SK-N-SH treated with all-trans-retinoic acid at 6 μM for 48 hours (cell line): ENCODE data around the gene PTPRC.

Source experiments
- ATAC-seq: fragments of 200-7000 bp; cut with Tn5 transposase; 3 replicates; pipeline ENCODE4 v1.9.1; 2020; ENCODE audit warnings: mild to moderate bottlenecking, moderate library complexity
- ARNTL ChIP-seq: fragments of 450-650 bp; formaldehyde crosslinking; IDR thresholded peaks from 2 replicates; pipeline ENCODE4 v1.5.0; 2020; ENCODE audit warnings: low read depth, mild to moderate bottlenecking, moderate library complexity, borderline replicate concordance
- BACH2 ChIP-seq: fragments of 250-450 bp; sonication (Bioruptor Pico); IDR thresholded peaks from 2 replicates; pipeline ENCODE4 v1.9.0; 2021; ENCODE audit warnings: mild to moderate bottlenecking, borderline replicate concordance
- CSDC2 ChIP-seq: fragments of 250-450 bp; sonication (Bioruptor Pico); IDR thresholded peaks from 2 replicates; pipeline ENCODE4 v1.5.0; 2020; ENCODE audit warnings: mild to moderate bottlenecking, moderate library complexity
- ESRRG ChIP-seq: fragments of 250-450 bp; sonication (Bioruptor Pico); IDR thresholded peaks from 2 replicates; pipeline ENCODE4 v1.6.1; 2021; ENCODE audit warnings: mild to moderate bottlenecking
- OSR1 ChIP-seq: fragments of 250-450 bp; sonication (Bioruptor Pico); IDR thresholded peaks from 2 replicates; pipeline ENCODE4 v1.8.0; 2022; ENCODE audit warnings: moderate library complexity, mild to moderate bottlenecking, inconsistent platforms
- PPARA ChIP-seq: fragments of 250-450 bp; sonication (Bioruptor Pico); IDR thresholded peaks from 2 replicates; pipeline ENCODE4 v1.5.0; 2020; ENCODE audit warnings: mild to moderate bottlenecking, borderline replicate concordance
- SNAI2 ChIP-seq: fragments of 250-450 bp; sonication (Bioruptor Pico); IDR thresholded peaks from 2 replicates; pipeline ENCODE4 v1.5.0; 2020; ENCODE audit warnings: mild to moderate bottlenecking, moderate library complexity
- TOX ChIP-seq: fragments of 250-450 bp; sonication (Bioruptor Pico); IDR thresholded peaks from 2 replicates; pipeline ENCODE4 v1.8.0; 2021; ENCODE audit warnings: mild to moderate bottlenecking, moderate library complexity, borderline replicate concordance
- ZC3H10 ChIP-seq: fragments of 250-450 bp; sonication (Bioruptor Pico); IDR thresholded peaks from 2 replicates; pipeline ENCODE4 v1.5.1; 2021; ENCODE audit warnings: mild to moderate bottlenecking, moderate library complexity
- ZFP3 ChIP-seq: fragments of 250-450 bp; sonication (Bioruptor Pico); IDR thresholded peaks from 2 replicates; pipeline ENCODE4 v1.5.0; 2020; ENCODE audit warnings: mild to moderate bottlenecking, moderate library complexity
- ZFP30 ChIP-seq: fragments of 450-650 bp; formaldehyde crosslinking; IDR thresholded peaks from 2 replicates; pipeline ENCODE4 v1.5.0; 2022; ENCODE audit warnings: mild to moderate bottlenecking, moderate library complexity
- ZNF70 ChIP-seq: fragments of 450-650 bp; formaldehyde crosslinking; IDR thresholded peaks from 2 replicates; pipeline ENCODE4 v1.5.0; 2020; ENCODE audit warnings: mild to moderate bottlenecking, moderate library complexity
- ZNF8 ChIP-seq: fragments of 450-650 bp; formaldehyde crosslinking; IDR thresholded peaks from 2 replicates; pipeline ENCODE4 v1.5.0; 2020; ENCODE audit warnings: mild to moderate bottlenecking, moderate library complexity
- TF ChIP-seq, protein P1 (sequence below): fragments of 250-450 bp; sonication (Bioruptor Pico); IDR thresholded peaks from 2 replicates; pipeline ENCODE4 v1.5.1; 2020; ENCODE audit warnings: low read depth, mild to moderate bottlenecking, moderate library complexity
- TF ChIP-seq, protein P2 (sequence below): fragments of 250-450 bp; sonication (Bioruptor Pico); IDR thresholded peaks from 2 replicates; pipeline ENCODE4 v1.8.0; 2021; ENCODE audit warnings: low read depth, mild to moderate bottlenecking, moderate library complexity, borderline replicate concordance
- TF ChIP-seq, protein P3 (sequence below): fragments of 250-450 bp; sonication (Bioruptor Pico); IDR thresholded peaks from 2 replicates; pipeline ENCODE4 v1.8.0; 2020; ENCODE audit warnings: mild to moderate bottlenecking, moderate library complexity, borderline replicate concordance
- TF ChIP-seq, protein P4 (sequence below): fragments of 250-450 bp; sonication (Bioruptor Pico); IDR thresholded peaks from 2 replicates; pipeline ENCODE4 v1.5.1; 2021; ENCODE audit warnings: mild to moderate bottlenecking, moderate library complexity
- TF ChIP-seq, protein P5 (sequence below): fragments of 250-450 bp; sonication (Bioruptor Pico); IDR thresholded peaks from 2 replicates; pipeline ENCODE4 v1.5.0; 2020; ENCODE audit warnings: mild to moderate bottlenecking, moderate library complexity

PTPRC gene

DNA sequence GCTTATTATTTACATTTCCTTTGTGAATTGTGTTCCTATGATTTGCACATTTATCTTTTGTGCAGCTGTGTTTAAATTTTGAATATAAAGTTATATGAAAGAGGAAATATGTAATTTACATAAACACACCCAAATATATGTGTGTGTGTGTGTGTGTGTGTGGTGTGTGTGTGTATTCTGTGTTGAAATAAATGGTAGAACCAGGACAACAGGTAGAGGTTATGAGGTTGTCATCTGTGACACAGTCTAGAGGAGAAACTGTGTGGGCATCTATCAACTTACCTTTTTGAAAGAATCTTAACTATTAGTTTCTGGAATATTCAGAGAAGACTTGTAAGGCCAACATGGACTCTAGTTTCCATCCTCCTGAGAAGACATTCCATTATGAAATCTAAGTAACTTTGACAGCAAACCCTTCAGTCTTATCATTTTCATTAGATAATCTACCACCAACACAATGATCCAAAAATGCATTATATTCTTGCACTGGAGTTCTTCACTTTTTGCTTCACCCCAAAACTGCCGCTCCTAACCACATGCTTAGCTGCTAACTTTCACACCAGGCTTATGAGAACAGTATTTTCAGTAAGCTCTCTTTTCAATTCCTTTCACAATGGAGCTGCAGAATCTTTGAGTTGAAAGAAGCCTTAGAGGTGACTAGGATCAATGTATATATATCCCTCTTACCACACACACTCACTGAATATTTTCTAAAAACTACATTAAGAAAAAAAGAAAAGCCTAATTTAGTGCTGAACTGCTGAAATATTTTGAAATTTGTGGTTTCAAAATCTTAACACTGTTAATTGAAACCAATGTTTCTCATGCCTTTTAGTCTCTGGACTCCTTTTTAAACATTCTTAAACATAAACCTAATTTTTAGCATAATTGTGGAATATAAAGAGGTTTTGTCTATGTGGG, 21.8 kb downstream of the PTPRC start:
- no peak for ATAC-seq
- TF ChIP-seq, protein P1, sequence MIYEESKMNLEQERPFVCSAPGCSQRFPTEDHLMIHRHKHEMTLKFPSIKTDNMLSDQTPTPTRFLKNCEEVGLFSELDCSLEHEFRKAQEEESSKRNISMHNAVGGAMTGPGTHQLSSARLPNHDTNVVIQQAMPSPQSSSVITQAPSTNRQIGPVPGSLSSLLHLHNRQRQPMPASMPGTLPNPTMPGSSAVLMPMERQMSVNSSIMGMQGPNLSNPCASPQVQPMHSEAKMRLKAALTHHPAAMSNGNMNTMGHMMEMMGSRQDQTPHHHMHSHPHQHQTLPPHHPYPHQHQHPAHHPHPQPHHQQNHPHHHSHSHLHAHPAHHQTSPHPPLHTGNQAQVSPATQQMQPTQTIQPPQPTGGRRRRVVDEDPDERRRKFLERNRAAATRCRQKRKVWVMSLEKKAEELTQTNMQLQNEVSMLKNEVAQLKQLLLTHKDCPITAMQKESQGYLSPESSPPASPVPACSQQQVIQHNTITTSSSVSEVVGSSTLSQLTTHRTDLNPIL (CRISPR knock-in tag) = no peak
- TF ChIP-seq, protein P2, sequence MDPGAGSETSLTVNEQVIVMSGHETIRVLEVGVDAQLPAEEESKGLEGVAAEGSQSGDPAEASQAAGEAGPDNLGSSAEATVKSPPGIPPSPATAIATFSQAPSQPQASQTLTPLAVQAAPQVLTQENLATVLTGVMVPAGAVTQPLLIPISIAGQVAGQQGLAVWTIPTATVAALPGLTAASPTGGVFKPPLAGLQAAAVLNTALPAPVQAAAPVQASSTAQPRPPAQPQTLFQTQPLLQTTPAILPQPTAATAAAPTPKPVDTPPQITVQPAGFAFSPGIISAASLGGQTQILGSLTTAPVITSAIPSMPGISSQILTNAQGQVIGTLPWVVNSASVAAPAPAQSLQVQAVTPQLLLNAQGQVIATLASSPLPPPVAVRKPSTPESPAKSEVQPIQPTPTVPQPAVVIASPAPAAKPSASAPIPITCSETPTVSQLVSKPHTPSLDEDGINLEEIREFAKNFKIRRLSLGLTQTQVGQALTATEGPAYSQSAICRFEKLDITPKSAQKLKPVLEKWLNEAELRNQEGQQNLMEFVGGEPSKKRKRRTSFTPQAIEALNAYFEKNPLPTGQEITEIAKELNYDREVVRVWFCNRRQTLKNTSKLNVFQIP = no peak
- no peak for TF ChIP-seq SNAI2 (CRISPR knock-in tag)
- TF ChIP-seq, protein P3, sequence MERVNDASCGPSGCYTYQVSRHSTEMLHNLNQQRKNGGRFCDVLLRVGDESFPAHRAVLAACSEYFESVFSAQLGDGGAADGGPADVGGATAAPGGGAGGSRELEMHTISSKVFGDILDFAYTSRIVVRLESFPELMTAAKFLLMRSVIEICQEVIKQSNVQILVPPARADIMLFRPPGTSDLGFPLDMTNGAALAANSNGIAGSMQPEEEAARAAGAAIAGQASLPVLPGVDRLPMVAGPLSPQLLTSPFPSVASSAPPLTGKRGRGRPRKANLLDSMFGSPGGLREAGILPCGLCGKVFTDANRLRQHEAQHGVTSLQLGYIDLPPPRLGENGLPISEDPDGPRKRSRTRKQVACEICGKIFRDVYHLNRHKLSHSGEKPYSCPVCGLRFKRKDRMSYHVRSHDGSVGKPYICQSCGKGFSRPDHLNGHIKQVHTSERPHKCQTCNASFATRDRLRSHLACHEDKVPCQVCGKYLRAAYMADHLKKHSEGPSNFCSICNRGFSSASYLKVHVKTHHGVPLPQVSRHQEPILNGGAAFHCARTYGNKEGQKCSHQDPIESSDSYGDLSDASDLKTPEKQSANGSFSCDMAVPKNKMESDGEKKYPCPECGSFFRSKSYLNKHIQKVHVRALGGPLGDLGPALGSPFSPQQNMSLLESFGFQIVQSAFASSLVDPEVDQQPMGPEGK (CRISPR knock-in tag) = no peak
- TF ChIP-seq ZFP3 (CRISPR knock-in tag) = no peak
- TF ChIP-seq ESRRG = no peak
- no peak for TF ChIP-seq CSDC2 (CRISPR knock-in tag)
- TF ChIP-seq ZNF8 = no peak
- TF ChIP-seq ZC3H10 (CRISPR knock-in tag) = no peak
- no peak for TF ChIP-seq BACH2 (CRISPR knock-in tag)
- no peak for TF ChIP-seq OSR1 (CRISPR knock-in tag)
- no peak for TF ChIP-seq PPARA (CRISPR knock-in tag)

DNA sequence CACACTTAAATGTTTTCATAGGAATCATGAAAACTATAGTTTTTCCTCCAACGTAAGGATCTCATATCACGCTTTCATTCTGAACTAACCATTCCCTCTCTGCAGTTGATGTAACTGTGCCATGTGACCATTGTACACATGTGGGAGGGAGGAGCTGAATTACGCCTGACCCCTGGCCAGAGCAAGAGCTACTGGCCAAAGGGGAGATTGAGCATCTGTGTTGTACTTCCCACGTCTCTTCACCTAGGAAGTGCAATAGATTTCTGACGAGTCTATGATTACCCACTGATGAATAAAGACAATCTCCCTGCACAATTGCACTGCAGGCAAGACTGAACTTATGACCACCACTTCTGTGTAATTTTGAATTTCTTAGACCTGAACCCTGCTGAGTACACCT, 24.0 kb downstream of the PTPRC start:
- no peak for ATAC-seq
- TF ChIP-seq, protein P4, sequence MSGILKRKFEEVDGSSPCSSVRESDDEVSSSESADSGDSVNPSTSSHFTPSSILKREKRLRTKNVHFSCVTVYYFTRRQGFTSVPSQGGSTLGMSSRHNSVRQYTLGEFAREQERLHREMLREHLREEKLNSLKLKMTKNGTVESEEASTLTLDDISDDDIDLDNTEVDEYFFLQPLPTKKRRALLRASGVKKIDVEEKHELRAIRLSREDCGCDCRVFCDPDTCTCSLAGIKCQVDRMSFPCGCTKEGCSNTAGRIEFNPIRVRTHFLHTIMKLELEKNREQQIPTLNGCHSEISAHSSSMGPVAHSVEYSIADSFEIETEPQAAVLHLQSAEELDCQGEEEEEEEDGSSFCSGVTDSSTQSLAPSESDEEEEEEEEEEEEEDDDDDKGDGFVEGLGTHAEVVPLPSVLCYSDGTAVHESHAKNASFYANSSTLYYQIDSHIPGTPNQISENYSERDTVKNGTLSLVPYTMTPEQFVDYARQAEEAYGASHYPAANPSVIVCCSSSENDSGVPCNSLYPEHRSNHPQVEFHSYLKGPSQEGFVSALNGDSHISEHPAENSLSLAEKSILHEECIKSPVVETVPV (CRISPR knock-in tag) = no peak
- no peak for TF ChIP-seq ZNF70 (CRISPR knock-in tag)
- TF ChIP-seq, protein P5, sequence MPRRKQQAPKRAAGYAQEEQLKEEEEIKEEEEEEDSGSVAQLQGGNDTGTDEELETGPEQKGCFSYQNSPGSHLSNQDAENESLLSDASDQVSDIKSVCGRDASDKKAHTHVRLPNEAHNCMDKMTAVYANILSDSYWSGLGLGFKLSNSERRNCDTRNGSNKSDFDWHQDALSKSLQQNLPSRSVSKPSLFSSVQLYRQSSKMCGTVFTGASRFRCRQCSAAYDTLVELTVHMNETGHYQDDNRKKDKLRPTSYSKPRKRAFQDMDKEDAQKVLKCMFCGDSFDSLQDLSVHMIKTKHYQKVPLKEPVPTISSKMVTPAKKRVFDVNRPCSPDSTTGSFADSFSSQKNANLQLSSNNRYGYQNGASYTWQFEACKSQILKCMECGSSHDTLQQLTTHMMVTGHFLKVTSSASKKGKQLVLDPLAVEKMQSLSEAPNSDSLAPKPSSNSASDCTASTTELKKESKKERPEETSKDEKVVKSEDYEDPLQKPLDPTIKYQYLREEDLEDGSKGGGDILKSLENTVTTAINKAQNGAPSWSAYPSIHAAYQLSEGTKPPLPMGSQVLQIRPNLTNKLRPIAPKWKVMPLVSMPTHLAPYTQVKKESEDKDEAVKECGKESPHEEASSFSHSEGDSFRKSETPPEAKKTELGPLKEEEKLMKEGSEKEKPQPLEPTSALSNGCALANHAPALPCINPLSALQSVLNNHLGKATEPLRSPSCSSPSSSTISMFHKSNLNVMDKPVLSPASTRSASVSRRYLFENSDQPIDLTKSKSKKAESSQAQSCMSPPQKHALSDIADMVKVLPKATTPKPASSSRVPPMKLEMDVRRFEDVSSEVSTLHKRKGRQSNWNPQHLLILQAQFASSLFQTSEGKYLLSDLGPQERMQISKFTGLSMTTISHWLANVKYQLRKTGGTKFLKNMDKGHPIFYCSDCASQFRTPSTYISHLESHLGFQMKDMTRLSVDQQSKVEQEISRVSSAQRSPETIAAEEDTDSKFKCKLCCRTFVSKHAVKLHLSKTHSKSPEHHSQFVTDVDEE = no peak
- TF ChIP-seq ZFP30 (CRISPR knock-in tag) = no peak
- TF ChIP-seq ZC3H10 (CRISPR knock-in tag) = no peak
- TF ChIP-seq ARNTL (CRISPR knock-in tag) = no peak

DNA sequence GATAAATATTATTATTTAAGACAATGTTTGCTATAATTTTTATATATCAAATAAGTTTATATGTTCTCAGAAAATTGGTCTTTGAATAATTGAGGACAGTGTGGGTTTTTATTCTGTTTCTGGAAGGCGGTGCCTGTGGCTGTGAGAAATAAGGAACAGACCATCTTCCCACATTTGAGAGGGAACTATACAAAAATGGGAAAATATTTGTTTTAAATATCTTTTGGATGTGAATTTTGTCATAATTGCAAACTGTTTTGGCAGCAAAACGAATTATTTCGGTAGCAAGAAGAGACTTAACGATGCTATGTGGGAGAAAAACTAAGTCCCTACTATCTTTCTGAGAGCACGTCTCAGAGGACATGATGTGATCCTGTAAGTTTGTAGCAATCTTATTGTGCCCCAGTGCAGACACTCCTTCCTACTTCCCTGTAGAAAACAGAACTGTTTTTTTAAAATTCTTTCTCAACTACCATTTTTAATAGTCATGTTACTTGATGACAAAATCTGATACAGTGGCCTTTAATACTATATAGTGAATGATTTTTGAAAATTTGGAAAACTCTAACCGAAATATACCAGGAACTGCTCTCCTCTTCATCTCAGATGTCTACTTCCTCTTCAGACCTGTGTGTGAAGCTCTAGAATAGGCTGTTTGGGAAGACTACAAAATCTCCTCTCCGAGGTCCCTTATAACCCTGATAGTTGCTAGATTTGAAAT, 25.4 kb downstream of the PTPRC start:
- TF ChIP-seq ARNTL (CRISPR knock-in tag) (no peak), TOX (CRISPR knock-in tag) (no peak), ZC3H10 (CRISPR knock-in tag) (no peak), PPARA (CRISPR knock-in tag) (no peak)

More for the DNA sequence above, 25.4 kb downstream of the PTPRC start:
- ATAC-seq = no peak
